GM18505 (cell line): ENCODE measurements around the gene SLC4A9.

ENCODE experiments used
- ATAC-seq: cut with Tn5 transposase; IDR thresholded peaks from one replicate; pipeline ENCODE4 v1.9.1; 2021; ENCODE audit not compliant: unreplicated experiment
- POLR2A ChIP-seq: IDR thresholded peaks from 4 replicates; pipeline ENCODE4 v1.6.1; 2011; ENCODE audit warnings: borderline replicate concordance; ENCODE audit not compliant: insufficient read depth, insufficient read length; ENCODE audit errors: extremely low read depth

Gene SLC4A9

GRCh38 chr5:140344683-140345423, 15.1 kb upstream of the SLC4A9 start:
- no peak for ATAC-seq
- no peak for TF ChIP-seq POLR2A

DNA sequence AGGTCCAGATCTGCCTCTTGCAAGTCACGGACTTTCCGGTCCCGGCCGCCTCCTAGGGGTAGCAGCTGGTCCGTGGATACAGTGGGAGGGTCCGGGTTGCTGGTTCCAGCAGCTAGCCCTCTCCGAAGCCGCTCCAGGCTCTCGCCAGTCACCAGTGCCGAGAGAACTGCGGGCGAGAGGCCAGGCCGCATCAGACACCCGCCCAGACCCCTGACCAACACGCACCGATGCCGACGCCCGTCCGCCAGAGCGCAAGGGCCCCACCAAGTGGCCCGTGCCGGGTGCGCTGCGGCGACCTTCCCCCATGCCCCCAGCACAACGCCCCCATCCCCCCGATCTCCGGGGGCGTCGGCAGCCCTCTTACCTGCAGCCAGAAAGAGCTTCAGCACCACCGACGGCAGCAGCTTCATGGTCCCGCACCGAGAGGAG, 14.1 kb upstream of the SLC4A9 start:
- no peak for TF ChIP-seq POLR2A
- peak; percentile 29 for ATAC-seq

DNA sequence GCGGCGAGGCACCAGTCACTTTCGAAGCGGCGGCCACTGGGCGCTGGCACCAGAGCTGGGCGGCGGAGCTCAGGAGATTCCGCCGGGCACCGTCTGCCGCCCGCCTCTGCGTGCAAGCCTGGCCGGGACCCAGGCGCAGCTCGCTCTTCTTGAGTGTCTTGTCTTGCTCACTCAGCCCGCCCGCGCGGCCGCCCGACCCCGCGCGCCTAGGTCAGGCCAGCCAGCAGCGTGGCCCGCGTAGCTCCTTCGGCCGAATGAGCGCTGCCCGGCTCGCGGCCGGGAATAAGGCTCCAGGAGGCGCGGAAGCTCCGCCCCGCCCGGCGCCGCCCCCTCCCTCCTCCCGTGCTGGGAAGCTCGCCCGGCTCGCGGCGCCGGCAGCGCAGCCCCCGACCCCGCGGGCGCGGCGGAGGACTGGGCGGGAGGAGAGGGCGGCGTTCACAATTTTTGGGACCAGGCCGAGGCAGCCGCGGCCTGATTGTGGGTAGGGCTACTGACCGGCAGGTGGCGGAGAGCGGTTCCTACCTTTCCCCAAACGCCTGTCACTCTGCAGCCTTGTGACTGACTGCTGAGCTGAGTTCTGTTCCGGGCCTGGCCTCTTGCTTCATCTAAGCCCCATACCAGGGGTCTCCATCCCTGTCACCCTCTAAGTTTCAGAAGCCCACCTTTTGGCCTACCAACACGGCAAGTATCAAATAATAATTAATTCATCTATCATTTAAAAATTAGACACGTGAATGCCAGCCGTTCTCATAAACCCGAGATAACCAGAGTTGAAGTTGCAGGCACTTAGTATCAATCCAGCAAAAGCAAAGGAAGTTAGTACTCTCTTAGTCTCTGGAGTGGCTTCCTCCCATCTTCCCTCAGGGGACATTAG, 13.4 kb upstream of the SLC4A9 start, which contains the start of gene HBEGF:
HBEGF (minus strand) TSS at position 256 of the 874 bp plus-strand sequence. CDS start 275 bp downstream, outside the sequence.
- TF ChIP-seq POLR2A, result no peak
- peak; percentile 76 for ATAC-seq

DNA sequence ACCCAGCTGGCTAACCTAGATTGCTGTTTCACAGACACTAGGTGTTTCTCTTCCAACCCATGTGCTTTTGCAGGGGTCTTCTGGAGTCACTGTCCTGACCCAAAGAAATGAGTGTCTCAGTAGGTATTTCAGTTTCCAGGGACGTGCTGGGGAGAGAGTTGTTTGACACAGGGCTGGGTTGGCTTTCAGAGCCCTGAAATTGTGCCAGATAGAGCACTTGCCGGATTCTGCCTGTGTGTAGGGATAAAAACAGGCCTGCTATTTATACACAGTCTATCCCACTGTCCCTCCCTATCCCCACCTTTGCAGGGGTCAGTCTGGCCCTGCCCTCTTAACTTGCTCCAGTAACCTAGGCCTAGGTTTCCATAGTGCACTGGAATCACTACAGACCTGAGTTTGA, 12.6 kb upstream of the SLC4A9 start:
- no peak for ATAC-seq
- no peak for TF ChIP-seq POLR2A

- no peak for ATAC-seq
- no peak for TF ChIP-seq POLR2A
Observed at GRCh38 chr5:140348104-140348503, 11.9 kb upstream of the SLC4A9 start.

DNA sequence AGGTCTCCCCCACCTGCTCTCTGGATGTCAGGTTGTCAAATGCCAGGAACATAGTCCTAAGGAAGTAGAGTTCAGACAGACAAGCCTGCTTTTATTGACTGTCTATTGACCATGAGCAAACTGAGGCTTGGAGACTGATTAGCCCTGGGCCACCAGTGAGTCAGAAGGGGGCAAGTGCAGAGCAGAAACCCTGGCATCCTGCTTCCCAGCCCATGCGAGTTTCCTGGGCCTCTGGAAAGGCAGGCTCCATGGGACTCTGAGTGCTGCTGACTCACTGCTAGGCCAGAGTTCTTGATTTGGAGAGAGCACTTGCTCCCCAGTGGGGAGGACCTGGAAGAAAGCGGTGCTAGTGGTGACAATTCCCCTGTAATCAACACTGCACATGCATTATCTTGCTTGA, 10.8 kb upstream of the SLC4A9 start:
- no peak for ATAC-seq
- no peak for TF ChIP-seq POLR2A

- no peak for TF ChIP-seq POLR2A
- no peak for ATAC-seq
Observed at GRCh38 chr5:140351609-140352334, 8.2 kb upstream of the SLC4A9 start.

DNA sequence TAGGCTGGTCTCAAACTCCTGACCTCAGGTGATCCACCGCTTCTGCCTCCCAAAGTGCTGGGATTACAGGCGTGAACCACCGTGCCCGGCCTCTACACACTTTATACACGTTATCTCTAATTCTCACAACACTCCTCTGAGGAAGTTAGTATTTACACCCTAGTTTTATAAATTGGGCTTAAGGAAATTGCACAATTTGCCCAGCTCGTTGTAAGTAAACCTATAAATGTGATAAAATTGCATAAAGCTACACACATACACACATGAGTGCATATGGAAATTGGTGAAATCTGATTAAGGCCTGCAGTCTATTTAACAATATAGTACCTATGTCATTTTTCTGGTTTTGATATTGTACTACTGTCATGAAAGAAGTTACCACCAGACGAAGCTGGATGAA, 4.4 kb upstream of the SLC4A9 start:
- ATAC-seq, result no peak
- no peak for TF ChIP-seq POLR2A

DNA sequence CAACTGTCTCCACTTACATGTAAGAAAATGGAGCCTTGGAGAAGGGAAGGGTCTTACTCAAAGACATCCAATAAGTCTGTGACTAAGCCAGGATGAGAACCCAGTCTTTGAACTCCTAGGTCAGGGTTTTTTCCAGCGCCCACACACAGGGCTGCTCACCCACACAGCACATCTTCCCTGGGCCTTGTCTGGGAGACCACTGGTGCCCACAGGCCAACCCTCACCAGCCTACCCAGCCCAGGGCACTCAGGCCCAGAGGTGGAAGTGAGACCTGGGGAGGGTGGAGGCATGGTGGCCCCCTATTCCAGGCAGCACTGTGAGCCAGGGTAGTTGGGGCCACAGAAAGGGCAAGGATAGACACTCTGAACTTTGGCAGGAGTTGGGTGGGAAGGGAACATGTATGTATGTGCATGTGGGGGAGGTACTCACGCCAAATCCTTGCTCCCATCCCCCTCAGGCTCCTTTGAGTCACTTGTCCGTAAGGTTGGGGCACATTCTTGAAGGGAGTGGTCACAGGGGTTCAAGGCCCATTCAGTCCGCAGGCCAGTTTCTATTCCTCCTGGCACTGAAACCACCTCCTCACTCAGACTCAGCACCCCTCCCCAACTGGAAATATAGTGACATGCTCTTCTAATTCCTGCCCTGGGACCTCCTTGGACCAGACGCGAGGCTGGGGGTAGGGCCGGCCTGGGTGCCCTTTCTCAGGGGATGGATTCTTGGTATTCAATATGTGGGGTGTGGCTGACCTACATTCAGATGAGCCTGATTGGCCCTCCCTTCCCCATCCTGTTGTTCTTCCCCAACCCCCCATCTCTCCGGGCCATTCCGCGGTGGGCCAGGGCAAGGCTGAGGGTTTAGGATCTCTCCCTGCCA, 2.9 kb upstream of the SLC4A9 start:
- ATAC-seq, result peak; percentile 16
- no peak for TF ChIP-seq POLR2A

- no peak for TF ChIP-seq POLR2A
- ATAC-seq, result peak; percentile 94
Observed at GRCh38 chr5:140357726-140358093, 2.3 kb upstream of the SLC4A9 start.

DNA sequence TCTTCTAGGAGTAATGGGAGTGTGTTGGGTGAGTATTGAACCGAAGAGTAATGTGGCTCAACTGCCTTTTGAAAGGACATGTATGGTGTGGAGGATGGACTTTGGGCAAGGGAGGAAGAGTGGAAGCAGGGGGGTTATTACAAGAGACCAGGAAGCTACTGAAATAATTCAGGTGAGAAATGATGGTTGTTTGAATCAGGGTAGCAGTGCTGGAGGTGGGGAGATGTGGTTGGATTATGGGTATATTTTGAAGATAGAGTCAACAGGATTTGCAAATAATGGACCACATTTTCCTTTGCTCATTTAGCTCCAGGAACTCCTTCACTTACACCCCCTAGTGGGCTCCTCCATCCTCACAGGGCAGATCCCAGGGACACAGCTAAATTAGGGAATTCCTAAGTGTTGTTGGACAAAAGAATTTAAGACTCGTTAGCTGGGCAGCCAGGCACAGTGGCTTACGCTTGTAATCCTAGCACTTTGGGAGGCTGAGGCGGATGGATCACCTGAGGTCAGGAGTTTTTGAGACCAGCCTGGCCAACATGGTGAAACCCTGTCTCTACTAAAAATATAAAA, 1.2 kb upstream of the SLC4A9 start:
- no peak for TF ChIP-seq POLR2A
- ATAC-seq, result no peak
